ENCODE results near the gene ARHGEF12. TPM values are rescaled to one million over a fixed set of nuclear protein-coding genes. Genes with fewer than 3 reads are reported as not detected.

Gene ARHGEF12
- polyA plus RNA-seq, 1 experiment: 16.9 TPM

- Histone ChIP-seq H3K36me3 (ENCODE audit: control insufficient read depth, insufficient read depth, low read length) (peaks cover 3% of the 10 kb centered on the region; the same call in 1 of the 2 replicates), H3K27me3 (ENCODE audit: control insufficient read depth, insufficient read depth, low read length) (no peaks in the 10 kb centered on the region), H3K4me3 (ENCODE audit: low read depth, low read length) (no peak overlapping the region)
- TF ChIP-seq, protein P1, sequence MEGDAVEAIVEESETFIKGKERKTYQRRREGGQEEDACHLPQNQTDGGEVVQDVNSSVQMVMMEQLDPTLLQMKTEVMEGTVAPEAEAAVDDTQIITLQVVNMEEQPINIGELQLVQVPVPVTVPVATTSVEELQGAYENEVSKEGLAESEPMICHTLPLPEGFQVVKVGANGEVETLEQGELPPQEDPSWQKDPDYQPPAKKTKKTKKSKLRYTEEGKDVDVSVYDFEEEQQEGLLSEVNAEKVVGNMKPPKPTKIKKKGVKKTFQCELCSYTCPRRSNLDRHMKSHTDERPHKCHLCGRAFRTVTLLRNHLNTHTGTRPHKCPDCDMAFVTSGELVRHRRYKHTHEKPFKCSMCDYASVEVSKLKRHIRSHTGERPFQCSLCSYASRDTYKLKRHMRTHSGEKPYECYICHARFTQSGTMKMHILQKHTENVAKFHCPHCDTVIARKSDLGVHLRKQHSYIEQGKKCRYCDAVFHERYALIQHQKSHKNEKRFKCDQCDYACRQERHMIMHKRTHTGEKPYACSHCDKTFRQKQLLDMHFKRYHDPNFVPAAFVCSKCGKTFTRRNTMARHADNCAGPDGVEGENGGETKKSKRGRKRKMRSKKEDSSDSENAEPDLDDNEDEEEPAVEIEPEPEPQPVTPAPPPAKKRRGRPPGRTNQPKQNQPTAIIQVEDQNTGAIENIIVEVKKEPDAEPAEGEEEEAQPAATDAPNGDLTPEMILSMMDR (IDR thresholded peaks at IDR 0.05; ENCODE audit: insufficient read depth, low read depth, low read length): no peak
- no peak for DNase-seq (ENCODE audit: low read depth)
- ChIA-PET POLR2A (no interaction called here), CTCF (interaction anchor here (0.6 kb wide), 1 partner anchor 1565 kb away, joined by 4 read pairs; no protein-coding TSS in a partner anchor)
Measured at GRCh38 chr11:120420572-120420971, 84.4 kb downstream of the ARHGEF12 start.

DNA sequence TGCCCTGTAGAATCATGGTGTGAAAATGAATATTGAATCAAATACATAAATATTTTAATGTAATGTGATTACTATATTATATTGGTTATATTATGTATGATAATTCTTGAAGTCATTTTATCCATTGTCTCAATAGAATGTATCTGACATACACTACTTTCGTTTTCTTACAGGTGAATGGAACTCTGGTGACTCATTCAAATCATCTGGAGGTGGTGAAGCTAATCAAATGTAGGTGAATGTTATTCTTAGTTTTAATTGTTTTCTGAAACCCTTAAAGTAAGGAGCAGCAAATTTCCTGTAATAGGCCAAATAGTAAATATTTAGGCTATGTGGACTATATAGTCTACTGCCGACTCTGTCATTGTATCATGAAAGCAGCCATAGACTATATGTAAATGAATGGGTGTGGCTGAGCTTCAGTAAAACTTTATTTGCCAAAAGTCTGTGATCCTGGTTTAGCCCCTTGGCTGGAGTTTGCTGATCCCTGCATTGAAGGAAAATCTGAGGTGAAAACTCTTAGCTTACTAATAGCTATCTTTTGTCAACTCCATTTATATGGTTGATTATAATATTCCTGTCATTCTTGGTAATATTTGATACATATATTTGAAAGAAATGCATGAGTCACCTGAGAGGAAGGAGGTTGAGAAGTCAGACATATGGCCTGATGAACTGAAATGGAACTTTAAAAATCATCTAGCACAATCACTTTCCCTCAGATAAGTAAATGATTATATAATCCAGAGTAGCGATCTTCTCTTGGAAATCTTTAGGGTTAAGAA, 88.2 kb downstream of the ARHGEF12 start:
- CTCF ChIA-PET: interaction anchor here (1.1 kb wide), 1 partner anchor 62 kb away, joined by 3 read pairs; no protein-coding TSS in a partner anchor
- H3K4me3 ChIP-seq (ENCODE audit: low read depth, low read length): no peak overlapping the region
- POLR2A ChIA-PET: no interaction called here
- 0 out of 2 replicates have a peak, but pooled peaks cover 2% of the 10 kb centered on the region for H3K36me3 ChIP-seq (ENCODE audit: control insufficient read depth, insufficient read depth, low read length)
- no peaks in the 10 kb centered on the region for H3K27me3 ChIP-seq (ENCODE audit: control insufficient read depth, insufficient read depth, low read length)
- TF ChIP-seq, protein P1 (IDR thresholded peaks at IDR 0.05; ENCODE audit: insufficient read depth, low read depth, low read length): no peak
- no peak for DNase-seq (ENCODE audit: low read depth)

GRCh38 chr11:120424970-120425332, 88.7 kb downstream of the ARHGEF12 start:
- CTCF ChIA-PET: interaction anchor here (1.1 to 1.3 kb wide), 2 partner anchors 62 to 260 kb away, joined by 3 read pairs; no protein-coding TSS in a partner anchor
- POLR2A ChIA-PET: interaction anchor here (0.6 kb wide), 1 partner anchor 80 kb away, joined by 16 read pairs; no protein-coding TSS in a partner anchor

GRCh38 chr11:120425527-120425926, 89.3 kb downstream of the ARHGEF12 start:
- ChIA-PET CTCF (interaction anchor here (1.1 to 1.3 kb wide), 3 partner anchors 61 to 259 kb away, joined by 3 read pairs; no protein-coding TSS in a partner anchor), POLR2A (interaction anchor here (0.6 kb wide), 1 partner anchor 79 kb away, joined by 16 read pairs; no protein-coding TSS in a partner anchor)
- Histone ChIP-seq H3K36me3 (ENCODE audit: control insufficient read depth, insufficient read depth, low read length) (peaks cover 2% of the 10 kb centered on the region; the same call in 1 of the 2 replicates), H3K4me3 (ENCODE audit: low read depth, low read length) (no peak overlapping the region), H3K27me3 (ENCODE audit: control insufficient read depth, insufficient read depth, low read length) (no peaks in the 10 kb centered on the region)
- no peak for DNase-seq (ENCODE audit: low read depth)
- TF ChIP-seq, protein P1 (IDR thresholded peaks at IDR 0.05; ENCODE audit: insufficient read depth, low read depth, low read length): no peak

More at GRCh38 chr11:120424970-120425332, 88.7 kb downstream of the ARHGEF12 start:
- no peaks in the 10 kb centered on the region for H3K27me3 ChIP-seq (ENCODE audit: control insufficient read depth, insufficient read depth, low read length)
- TF ChIP-seq, protein P1 (IDR thresholded peaks at IDR 0.05; ENCODE audit: insufficient read depth, low read depth, low read length): no peak
- DNase-seq (ENCODE audit: low read depth): no peak
- no peak overlapping the region for H3K4me3 ChIP-seq (ENCODE audit: low read depth, low read length)
- peaks cover 2% of the 10 kb centered on the region; the same call in 1 of the 2 replicates for H3K36me3 ChIP-seq (ENCODE audit: control insufficient read depth, insufficient read depth, low read length)

GRCh38 chr11:120430146-120430545, 93.9 kb downstream of the ARHGEF12 start:
- POLR2A ChIA-PET: no interaction called here
- no peak for DNase-seq (ENCODE audit: low read depth)
- CTCF ChIA-PET: interaction anchor here (1.6 kb wide), 1 partner anchor 95 kb away, joined by 4 read pairs; no protein-coding TSS in a partner anchor
- TF ChIP-seq, protein P1 (IDR thresholded peaks at IDR 0.05; ENCODE audit: insufficient read depth, low read depth, low read length): no peak
- Histone ChIP-seq H3K27me3 (ENCODE audit: control insufficient read depth, insufficient read depth, low read length) (no peaks in the 10 kb centered on the region), H3K36me3 (ENCODE audit: control insufficient read depth, insufficient read depth, low read length) (peaks cover 2% of the 10 kb centered on the region; the same call in 1 of the 2 replicates), H3K4me3 (ENCODE audit: low read depth, low read length) (no peak overlapping the region)

Data from BJ (cell line).